GM21576 (cell line): ENCODE measurements around the gene PRR14.

ENCODE experiments used
- ATAC-seq: cut with Tn5 transposase; IDR thresholded peaks from one replicate; pipeline ENCODE4 v1.9.1; 2021; ENCODE audit warnings: mild to moderate bottlenecking, moderate library complexity; ENCODE audit not compliant: unreplicated experiment

PRR14 gene

GRCh38 chr16:30650369-30651123 lies at the start of gene PRR14:
PRR14 (plus strand) TSS chr16:30650960; CDS start chr16:30651646, 686 bp downstream.
- ATAC-seq, result peak; percentile 73

- no peak for ATAC-seq
These were observed 48.8 kb upstream of the PRR14 start for GRCh38 chr16:30601966-30602365.

DNA sequence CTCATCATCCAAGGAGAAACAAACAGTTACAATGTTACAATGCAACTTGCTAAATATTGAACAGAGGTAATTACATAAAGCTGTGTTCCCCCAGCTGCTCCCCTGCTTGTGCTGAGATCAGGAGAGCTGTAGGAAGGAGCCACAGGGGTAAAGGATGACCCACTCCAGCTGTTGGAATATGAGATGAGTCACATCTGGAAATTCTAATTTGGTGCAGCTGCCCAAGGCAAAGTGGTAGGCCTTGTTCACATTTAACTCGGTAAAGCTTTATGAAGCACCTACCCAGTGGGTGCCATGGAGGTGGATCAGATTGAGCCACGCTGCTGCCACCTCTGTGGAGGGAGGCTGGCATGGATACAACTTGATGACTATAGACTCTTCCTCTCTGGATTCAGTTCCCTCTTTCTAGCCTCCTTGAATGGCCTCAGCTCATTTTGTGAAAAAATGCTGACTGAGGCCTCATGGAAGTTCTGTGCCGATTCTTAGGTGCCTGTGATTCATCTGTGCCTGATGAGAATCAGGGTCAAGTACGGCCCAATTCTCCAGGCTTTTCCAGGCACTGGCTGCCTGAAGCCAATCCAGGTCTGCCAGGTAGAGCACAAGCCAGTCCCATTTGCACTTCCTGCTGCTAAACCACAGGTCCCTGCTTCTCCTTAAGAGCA lies 48.0 kb upstream of the PRR14 start:
- no peak for ATAC-seq

- no peak for ATAC-seq
These were observed 46.8 kb upstream of the PRR14 start for GRCh38 chr16:30603945-30604315.

GRCh38 chr16:30604316-30604947 lies 46.3 kb upstream of the PRR14 start:
- ATAC-seq, result no peak

DNA sequence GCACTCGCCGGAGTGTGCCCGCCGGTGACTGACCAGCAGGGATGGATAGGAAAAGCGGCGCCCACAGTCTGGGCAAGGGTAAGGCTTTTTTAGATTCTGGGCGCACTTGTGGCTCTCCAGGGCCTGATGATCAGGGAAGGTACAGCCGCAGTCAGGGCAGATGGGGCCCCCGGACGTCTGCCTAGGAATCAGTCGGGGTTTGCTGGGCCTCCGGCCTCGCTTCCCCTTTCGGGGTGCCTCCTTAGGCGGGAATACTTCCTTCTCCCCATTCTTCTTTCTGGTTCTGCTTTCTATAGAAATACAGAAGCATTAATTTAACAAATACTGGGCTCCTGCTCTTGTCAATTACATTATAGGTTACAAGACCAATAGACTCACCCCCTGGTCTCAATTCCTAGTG lies 45.6 kb upstream of the PRR14 start:
- ATAC-seq, result no peak

DNA sequence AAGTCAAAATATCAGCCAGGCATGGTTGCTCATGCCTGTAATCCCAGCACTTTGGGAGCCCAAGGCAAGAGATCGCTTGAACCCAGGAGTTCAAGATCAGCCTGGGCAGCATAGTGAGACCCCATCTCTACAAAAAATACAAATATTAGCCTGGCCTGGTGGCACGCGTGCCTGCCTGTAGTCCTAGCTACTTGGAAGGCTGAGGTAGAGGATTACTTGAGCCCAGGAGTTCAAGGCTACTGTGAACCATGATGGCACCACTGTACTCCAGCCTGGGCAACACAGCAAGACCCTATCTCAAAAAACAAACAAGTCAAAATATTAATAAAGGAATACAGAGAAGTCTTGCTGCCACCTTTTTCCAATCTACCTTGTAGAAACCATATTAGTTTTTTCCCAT lies 44.8 kb upstream of the PRR14 start:
- ATAC-seq, result no peak

GRCh38 chr16:30609002-30609925 lies 41.5 kb upstream of the PRR14 start:
- ATAC-seq, result peak; percentile 22

DNA sequence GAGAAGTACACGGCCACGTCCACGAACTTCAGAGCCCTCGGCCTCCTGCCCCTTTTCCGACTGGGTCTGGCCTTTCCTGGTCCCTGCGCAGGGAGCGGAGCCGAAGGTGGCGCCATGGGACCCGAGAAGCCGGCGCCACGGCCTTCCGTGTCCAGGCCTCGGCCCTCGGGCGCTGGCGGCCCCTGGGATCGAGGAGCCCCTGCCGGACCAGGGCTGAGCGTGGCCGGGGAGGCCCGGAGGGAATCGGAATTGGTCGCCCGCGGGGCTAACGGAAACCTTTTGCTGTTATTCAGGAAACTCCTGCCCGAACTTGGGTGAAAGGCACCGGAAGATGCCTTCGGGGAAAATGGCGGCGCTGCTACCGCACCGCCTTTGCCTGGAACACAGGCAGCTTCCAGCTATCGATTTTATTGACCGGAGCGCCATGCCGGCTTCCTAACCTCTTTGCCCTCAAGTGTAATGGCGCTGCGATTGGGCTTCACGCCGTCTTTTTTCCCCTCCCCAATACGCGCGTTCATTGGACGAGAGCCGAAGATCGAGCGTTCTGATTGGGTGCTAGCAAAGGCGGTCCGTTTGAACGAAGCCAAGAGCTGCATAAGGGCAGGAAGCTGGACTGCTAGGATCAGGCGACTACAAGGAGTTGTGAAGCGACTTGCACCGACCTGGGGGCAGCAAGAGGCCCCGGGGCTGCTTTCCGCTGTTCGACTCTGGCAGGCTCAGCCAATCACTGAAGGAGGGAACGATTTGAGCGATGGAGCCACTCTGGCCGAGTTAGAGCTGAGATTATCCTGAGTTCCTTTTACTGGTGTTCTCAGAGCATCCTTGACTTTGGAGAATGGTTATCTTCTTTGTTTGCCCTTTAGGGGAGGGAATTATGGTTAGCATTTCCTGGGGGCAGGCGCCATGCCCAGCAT lies 40.6 kb upstream of the PRR14 start, which contains the start of gene ZNF689:
TSS of gene ZNF689 (minus strand) at position 464 of the 914 bp plus-strand sequence. CDS start at position 116, 348 bp downstream.
- ATAC-seq, result peak; percentile 89

GRCh38 chr16:30615358-30616091 lies 35.2 kb upstream of the PRR14 start:
- no peak for ATAC-seq

DNA sequence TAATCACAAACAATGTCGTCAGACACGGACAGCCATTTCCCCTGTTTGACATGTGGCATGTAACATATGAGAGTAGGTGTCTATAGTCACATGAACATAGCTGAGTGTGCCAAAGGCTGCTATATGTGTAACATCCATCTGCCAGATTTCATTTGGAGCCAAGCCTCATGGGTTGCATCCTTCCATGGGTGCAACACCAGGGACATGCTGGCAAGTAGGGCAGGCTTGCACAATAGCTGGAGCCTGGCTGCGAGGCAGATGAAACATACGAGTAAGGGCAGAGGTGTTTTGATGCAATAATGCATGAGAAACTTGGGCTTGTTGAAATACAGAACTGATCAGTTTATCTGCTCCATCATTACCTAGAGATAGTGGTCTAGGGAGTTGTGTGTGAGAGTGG lies 31.6 kb upstream of the PRR14 start:
- no peak for ATAC-seq

GRCh38 chr16:30619638-30620037 lies 31.1 kb upstream of the PRR14 start:
- no peak for ATAC-seq

DNA sequence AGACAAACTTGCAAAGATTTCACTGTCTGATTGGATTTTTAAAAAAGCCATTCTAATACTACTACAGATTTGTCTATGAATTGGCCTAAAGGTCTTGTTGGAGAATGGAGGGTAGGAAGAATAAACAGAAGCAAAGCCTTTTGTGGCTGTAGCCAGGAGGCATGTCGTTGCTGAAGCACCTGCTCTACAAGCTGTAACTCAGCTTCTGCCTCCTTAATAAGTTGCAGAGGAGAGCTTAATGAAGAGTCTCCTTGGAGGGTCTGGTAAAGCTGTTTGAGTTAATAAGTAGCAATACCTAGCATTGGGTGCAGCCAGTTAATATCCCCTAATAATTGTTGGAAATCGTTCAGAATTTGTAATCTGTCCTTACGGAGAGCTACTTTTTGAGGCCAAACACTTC lies 30.6 kb upstream of the PRR14 start:
- no peak for ATAC-seq

DNA sequence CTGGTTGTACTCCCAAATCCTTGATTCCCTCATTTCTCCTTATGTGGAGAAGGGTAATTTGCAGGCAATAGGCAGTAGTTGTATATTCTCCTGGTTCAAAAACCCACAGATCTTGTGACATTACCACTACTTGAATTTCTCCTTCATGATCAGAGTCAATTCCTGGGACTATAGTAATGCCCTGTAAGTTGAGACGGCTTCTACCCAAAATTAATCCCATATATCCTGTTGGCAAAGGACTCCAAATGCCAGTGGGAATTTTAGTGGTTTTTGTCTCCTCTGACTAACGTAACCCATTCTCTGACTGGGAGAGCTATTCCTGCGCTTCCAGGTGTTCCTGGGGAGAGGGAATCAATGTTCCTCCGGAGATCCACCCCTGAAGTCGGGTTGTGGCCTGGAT lies 29.0 kb upstream of the PRR14 start:
- no peak for ATAC-seq

DNA sequence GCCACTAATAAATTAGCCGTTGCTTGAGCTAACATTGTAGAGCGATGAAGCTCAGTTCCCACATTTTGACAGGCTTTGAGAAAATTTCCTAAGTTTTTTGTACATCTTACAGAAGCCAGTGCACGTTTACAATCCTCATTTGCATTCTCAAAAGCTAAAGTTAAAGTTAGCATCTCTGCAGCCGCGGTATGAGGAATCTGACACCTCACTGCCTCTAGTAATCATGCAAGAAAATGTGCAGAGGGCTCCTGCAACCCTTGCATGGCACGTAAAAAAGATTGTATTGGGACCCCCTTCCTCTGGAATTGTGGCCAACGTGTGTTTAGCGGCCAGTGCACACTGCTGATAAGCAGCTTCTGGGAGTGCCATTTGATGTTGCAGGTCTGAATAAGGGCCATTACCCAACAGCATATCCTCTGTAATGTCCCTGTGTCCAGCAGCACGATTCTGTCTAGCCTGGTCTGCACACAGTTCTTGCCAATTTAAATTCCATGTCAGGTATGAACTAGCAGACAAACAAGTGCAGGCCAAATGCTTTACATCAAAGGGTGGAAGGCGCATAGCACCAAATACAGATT lies 28.2 kb upstream of the PRR14 start:
- no peak for ATAC-seq

DNA sequence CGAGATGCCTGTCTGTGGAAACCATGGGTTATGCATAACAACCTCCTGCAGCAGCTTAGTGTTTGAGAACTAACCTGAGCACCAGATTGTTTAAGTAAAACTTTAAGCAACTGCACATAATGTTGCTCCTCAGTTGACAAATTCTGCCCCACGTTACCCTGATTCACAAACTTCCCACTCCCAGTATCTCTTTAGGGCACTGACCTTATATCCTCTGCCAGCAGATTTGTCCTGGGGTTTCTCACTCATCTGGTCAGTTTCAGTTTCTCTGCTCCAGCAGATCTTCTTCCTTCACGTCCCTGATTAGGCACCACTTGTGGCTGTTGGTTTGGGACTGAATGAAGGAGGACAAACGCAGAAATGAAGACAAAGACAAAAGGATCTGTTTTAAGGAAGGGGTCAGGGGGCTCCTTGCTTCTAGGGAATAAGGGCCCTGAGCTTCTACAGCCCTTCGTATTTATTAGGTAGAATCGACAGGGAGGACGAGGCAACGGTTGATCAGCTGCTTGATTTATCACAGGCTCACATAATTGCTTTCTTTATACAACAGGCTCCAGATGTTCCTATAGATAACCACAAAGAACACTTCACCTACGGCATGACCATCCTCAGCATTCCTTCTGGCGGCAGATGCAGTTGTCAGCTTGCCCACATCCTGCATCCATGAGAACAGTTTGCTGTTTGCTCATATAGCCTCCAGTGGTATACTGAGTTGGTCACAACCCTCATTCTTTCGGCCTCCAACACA lies 27.1 kb upstream of the PRR14 start:
- no peak for ATAC-seq

DNA sequence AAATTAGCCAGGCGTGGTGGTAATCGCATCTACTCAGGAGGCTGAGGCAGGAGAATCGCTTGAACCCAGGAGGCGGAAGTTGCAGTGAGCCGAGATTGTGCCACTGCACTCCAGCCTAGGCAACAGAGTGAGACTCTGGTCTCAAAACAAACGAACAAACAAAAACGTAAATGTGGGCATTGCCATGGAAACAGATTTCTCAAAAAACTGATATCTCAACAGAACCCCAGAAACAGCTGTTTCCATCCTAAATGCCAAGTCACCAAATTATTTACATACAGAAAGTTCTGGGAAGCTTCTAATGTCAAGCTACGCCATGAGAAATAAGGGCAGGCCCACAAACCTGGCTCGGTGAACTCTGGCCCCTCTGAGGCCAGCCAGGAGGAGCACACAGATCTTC lies 24.5 kb upstream of the PRR14 start:
- ATAC-seq, result no peak
